NCI-H2029 treated with DMSO at 0.1 percent for 48 hours (cell line): ENCODE measurements around the gene MESP2.

ENCODE experiments used
- DNase-seq: peaks from one replicate; lab custom pipeline; 2025; lab: John Stamatoyannopoulos, UW

The MESP2 gene

DNA sequence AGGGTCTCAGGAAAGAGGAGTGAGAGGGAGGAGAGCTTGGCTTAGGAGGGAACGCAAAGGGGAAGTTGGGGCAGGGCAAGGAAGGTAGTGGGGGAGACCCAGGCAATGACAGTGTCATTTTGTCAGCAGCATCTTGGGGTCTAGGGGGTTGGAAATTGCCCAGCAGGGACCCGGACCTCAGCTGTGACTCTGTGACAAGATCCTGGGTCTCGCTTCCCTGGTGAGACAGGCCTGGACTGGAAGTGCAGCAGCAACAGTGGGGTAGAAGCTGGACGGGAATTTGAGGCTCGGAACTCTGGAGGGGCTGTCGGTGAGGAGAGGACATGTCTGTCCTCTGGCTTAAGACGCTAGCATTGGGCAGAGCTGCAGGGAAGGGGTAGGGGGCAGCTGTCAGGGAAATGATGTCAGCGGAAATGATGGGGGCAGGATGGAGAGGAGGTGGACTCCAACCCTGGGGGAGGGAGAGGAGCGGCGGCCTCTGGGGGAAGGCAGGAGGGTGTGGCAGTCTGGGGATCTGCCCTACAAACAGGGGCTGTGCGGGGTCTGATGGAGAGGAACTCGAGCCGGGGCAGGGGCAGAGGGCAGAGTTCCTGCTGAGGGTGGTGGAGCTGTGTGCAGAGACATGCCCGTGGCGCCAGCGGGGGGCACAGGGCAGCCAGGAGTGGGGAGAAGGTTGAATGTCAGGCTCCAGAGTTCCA lies 26.2 kb downstream of the MESP2 start:
- DNase-seq, result no peak

- DNase-seq, result no peak
Observed at GRCh38 chr15:89802986-89803824, 27.1 kb downstream of the MESP2 start.

GRCh38 chr15:89803941-89804800 lies 28.0 kb downstream of the MESP2 start:
- DNase-seq, result no peak

- DNase-seq, result no peak
Observed at GRCh38 chr15:89805241-89806209, 29.4 kb downstream of the MESP2 start.

- DNase-seq, result no peak
Observed at GRCh38 chr15:89806210-89806558, 30.1 kb downstream of the MESP2 start.

- no peak for DNase-seq
Observed at GRCh38 chr15:89806559-89807550, 30.7 kb downstream of the MESP2 start.

GRCh38 chr15:89807689-89808088 lies 31.6 kb downstream of the MESP2 start:
- no peak for DNase-seq

DNA sequence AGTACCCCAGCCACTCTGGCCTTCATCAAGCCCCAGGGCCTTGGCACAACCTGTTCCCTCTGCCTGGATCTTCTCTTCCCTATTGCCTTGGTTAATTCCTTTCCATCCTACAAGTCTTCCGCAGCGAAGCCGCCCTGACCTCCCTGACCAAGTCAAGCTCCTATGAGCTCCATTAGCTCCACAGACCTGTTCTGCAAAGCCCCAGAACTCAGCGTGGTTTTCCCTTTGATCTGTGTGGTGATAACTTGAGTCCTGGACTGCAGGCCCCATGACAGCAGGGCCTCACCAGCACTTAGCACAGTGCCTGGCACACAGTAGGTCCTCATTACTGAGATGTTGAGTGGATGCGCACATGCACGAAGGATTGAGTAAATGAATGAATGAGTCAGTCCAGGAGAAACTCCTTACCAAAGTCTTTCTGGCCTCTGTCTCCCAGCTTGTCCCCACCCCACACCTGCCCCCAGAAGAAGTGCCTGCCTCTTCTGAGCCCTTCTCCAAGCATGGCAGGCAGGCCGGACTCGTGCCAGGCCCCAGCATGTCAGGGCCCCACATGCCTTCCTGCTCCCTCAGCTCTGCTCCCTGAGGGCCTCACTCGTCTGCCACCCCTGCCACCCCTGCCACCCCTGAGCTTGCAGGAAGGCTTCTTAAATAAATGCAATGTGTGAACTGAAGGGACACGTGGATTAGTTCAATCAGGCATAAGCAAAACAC lies 32.2 kb downstream of the MESP2 start:
- DNase-seq, result no peak

GRCh38 chr15:89809093-89809786 lies 33.1 kb downstream of the MESP2 start:
- DNase-seq, result no peak

DNA sequence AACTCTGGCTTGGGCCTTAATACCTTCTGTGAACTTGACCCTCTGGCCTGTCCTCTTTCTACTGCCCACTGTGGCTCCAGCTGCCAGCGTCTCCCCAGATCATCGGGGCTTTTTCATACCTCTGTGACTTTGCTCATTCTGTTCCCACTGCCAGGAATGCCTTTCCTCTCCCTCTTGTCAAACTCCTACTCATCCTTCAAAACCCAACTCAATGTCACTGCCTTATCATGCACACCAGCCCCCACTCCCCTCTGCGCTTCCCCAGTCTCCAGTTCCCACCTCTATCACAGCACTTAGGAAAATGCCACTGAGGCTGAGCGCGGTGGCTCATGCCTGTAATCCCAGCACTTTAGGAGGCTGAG lies 33.6 kb downstream of the MESP2 start:
- no peak for DNase-seq

DNA sequence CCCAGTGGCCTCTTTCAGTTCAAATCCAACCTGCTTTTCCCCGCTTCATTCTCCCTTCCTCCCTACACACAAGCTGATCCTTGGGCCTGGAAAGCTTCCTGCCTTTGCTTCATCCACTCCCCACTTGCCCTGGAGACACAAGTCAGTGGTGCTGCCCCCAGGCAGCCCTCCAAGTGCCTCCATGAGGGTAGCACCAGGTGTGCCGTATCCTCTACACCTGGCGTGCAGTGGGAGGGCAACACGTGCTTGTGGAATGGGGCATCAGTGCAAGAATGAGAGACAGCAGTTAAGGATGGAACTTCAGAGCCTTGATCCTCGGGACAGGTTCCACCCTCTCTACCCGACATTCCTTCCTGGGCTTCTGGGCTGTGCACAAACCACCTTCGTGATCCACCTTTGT lies 34.7 kb downstream of the MESP2 start:
- no peak for DNase-seq

DNA sequence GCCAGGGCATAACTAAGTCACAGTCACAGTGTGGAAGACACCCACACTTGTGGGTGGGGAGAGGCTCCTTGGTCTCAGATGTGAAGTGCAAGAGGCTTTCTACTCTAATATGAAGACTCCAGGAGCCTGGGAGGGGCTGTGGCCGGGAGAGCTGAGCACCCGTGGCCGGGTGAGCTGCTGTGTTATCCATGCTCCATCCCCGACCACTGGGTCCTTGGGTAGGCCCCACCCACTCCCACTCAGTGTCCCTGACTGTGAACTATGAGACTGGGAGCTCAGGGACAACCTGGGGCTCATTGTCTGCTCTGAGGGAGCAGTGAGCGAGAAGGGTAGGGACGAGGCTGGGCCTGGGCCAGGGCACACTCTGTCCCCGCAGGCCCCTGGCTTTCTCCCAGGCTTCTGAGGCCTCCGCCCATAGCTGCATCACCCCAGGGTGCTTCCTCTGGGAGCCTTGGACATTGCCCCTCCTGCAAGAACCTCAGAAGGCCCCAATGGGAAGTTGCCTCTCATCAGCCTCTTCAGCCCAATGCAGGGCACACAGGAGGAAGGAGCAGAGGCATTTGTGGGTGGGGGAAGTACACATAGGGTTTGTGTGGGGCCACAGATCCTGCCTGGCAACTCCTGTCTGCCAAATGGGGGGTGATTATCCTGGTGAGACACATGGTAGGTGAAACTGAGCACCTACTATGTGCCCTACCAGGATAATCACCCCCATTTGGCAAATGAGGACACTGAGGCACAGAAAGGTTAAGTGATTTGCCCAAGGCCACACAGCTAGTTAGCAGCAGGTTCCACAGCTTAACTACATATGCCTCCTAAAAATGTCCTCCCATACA lies 36.1 kb downstream of the MESP2 start:
- DNase-seq, result no peak

DNA sequence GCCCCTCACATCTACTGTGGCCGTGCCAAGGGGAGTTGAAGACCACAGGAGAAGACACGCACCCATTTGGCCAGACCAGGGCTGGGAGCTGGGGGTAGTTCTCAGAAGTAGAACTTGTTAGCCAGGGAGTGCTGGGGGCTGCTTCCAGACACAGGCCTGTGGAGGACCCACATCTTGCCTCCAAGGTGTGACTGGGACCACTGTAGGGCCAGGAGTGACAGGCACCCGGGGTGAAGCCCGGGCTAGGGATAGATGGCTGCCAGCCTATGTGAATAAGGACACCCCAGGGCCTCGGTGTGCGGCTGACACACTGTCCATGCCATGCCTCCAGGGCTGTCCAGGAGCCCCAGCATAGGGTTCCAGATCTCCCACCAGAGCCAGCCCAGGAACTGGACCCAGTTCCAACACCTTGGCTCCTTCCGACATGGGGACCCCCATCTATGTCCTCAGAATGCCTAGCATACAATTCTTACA lies 36.8 kb downstream of the MESP2 start:
- no peak for DNase-seq

- no peak for DNase-seq
Observed at GRCh38 chr15:89813381-89814111, 37.4 kb downstream of the MESP2 start.

- DNase-seq, result no peak
Observed at GRCh38 chr15:89814112-89814742, 38.1 kb downstream of the MESP2 start.

DNA sequence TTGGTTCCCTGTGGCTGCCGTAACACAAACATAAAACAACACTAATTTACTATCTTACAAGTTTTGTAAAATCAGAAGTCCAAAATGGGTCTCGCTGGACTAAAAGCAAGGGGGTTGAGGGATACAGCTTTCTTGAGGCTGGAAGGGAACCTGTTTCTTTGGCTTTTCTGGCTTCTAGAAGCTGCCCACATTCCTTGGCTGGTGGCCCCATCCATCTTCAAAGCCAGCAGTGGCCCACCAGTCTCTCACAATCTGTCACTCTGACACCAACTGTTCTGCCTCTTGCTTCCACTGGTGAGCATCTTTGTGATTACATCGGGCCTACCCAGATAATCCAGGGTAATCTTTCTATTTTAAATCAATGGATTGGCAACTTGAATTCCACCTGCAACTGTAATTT lies 39.6 kb downstream of the MESP2 start:
- no peak for DNase-seq
